ENCODE measurements around the gene ACIN1.

- TF ChIP-seq TAF1 (IDR thresholded peaks at IDR 0.05; ENCODE audit: control insufficient read depth, extremely low read depth, insufficient read depth, low read length, severe bottlenecking) (no peak), FOXJ3 (CRISPR knock-in tag; IDR thresholded peaks at IDR 0.05) (no peak), CTCF (IDR thresholded peaks at IDR 0.05 in 2 of 3, conservative IDR thresholded peaks at IDR 0.05 in 1 of 3; ENCODE audit: insufficient read depth in 2 of 3, low read depth in 1 of 3, low read length in 3 of 3) (peak; percentile 45 to 46 (median 46); a peak in 4 of 6 replicates), ZNF354B (CRISPR knock-in tag; IDR thresholded peaks at IDR 0.05) (no peak), RFX1 (IDR thresholded peaks at IDR 0.05) (no peak)
Observed at GRCh38 chr14:23093991-23094665, 808 bp downstream of the ACIN1 start.

Data from K562 (cell line).